Erythroblast (primary cell): ENCODE measurements around the gene ARID4B.
A peak's percentile ranks its signal among the peaks of the same experiment; 100 is the strongest.
"Not testable (repeated sequence)": the region's sequence is repeated elsewhere in the genome, so short reads cannot be mapped to it uniquely, and the experiment has no call there.

ENCODE experiments used
- DNase-seq, 2 experiments: peaks; one replicate each; lab custom pipeline; 2025; lab: John Stamatoyannopoulos, UW
- GATA1 ChIP-seq: IDR thresholded peaks from 2 replicates; pipeline ENCODE4 v1.6.1; 2011; ENCODE audit warnings: low read depth, mild to moderate bottlenecking, control low read depth, low read length, moderate library complexity
- POLR2A ChIP-seq: IDR thresholded peaks from 2 replicates; pipeline ENCODE4 v1.6.1; 2011; ENCODE audit warnings: mild to moderate bottlenecking, low read length

Gene ARID4B

GRCh38 chr1:235296729-235297128 is 31.2 kb downstream of the ARID4B start:
- no peak for TF ChIP-seq POLR2A
- TF ChIP-seq GATA1: no peak
- no peak for DNase-seq

- TF ChIP-seq POLR2A (no peak), GATA1 (no peak)
- no peak for DNase-seq
Measured at GRCh38 chr1:235295902-235296350, 32.1 kb downstream of the ARID4B start.

- peak in 1 of 2 experiments; percentile 27 for DNase-seq
- TF ChIP-seq GATA1 (no peak), POLR2A (no peak)
Measured at GRCh38 chr1:235293322-235293942, 34.5 kb downstream of the ARID4B start.

GRCh38 chr1:235292790-235293189 is 35.2 kb downstream of the ARID4B start:
- no peak for DNase-seq
- TF ChIP-seq GATA1 (no peak), POLR2A (no peak)

GRCh38 chr1:235291599-235292091 is 36.3 kb downstream of the ARID4B start:
- TF ChIP-seq GATA1 (no peak), POLR2A (no peak)
- no peak for DNase-seq

- DNase-seq: no peak
- TF ChIP-seq GATA1: no peak
- TF ChIP-seq POLR2A: no peak
Measured at GRCh38 chr1:235290740-235291502, 37.1 kb downstream of the ARID4B start.

GRCh38 chr1:235289859-235290739 is 37.9 kb downstream of the ARID4B start:
- DNase-seq: peak; percentile 17 to 56
- no peak for TF ChIP-seq POLR2A
- no peak for TF ChIP-seq GATA1

GRCh38 chr1:235287208-235287882 is 40.6 kb downstream of the ARID4B start:
- TF ChIP-seq GATA1 (no peak), POLR2A (no peak)
- no peak for DNase-seq

GRCh38 chr1:235286667-235287066 is 41.3 kb downstream of the ARID4B start:
- TF ChIP-seq GATA1: no peak
- TF ChIP-seq POLR2A: no peak
- peak in 1 of 2 experiments; percentile 35 for DNase-seq

GRCh38 chr1:235284231-235284769 is 43.7 kb downstream of the ARID4B start:
- TF ChIP-seq GATA1 (no peak), POLR2A (no peak)
- no peak for DNase-seq

- not testable (repeated sequence) for DNase-seq
Measured at GRCh38 chr1:235283636-235284035, 44.3 kb downstream of the ARID4B start.

GRCh38 chr1:235280467-235280866 is 47.5 kb downstream of the ARID4B start:
- DNase-seq: no peak
- TF ChIP-seq GATA1: no peak
- TF ChIP-seq POLR2A: no peak

GRCh38 chr1:235279694-235280093 is 48.3 kb downstream of the ARID4B start:
- no peak for TF ChIP-seq POLR2A
- no peak for TF ChIP-seq GATA1
- DNase-seq: no peak
